GM12878 (cell line): Measurements from ENCODE around the gene BANP. TPM values are rescaled to one million over a fixed set of nuclear protein-coding genes. Genes with fewer than 3 reads are reported as not detected.

Source experiments
- ATAC-seq: fragments of 200-7000 bp; cut with Tn5 transposase; 3 replicates; pipeline ENCODE4 v1.9.1; 2020; ENCODE audit warnings: mild to moderate bottlenecking, moderate library complexity
- BruUV-seq: library from RNA; stranded (reverse); fragments of 400-500 nt; replicated peaks from 2 replicates; lab custom pipeline; 2021; lab: Mats Ljungman, UMichigan
- CTCF ChIA-PET: fragments of 300-600 bp; sonication (Branson Sonifier 250); formaldehyde crosslinking; extraction: SDS; loops from one replicate; lab custom pipeline; 2021; ENCODE audit warnings: inconsistent platforms; lab: Yijun Ruan, JAX
- POLR2A ChIA-PET: fragments of 350-600 bp; formaldehyde crosslinking; extraction: SDS; loops from one replicate; lab custom pipeline; 2021; ENCODE audit warnings: inconsistent platforms; lab: Charles Lee
- RAD21 ChIA-PET: fragments of 300-600 bp; sonication (Branson Sonifier 250); formaldehyde crosslinking; loops from one replicate; lab custom pipeline; 2023; ENCODE audit warnings: antibody characterized with exemption; ENCODE audit not compliant: unreplicated experiment; lab: Charles Lee
- SMC1A ChIA-PET: fragments of 300-600 bp; sonication (Branson Sonifier 250); formaldehyde crosslinking; loops from one replicate; lab custom pipeline; 2023; ENCODE audit not compliant: unreplicated experiment, uncharacterized antibody; lab: Charles Lee
- DNase-seq: peaks from one replicate; pipeline ENCODE4 v3.0.0-alpha.2; 2011; ENCODE audit warnings: low read depth, low spot score
- FAIRE-seq: peaks from 3 replicates; lab custom pipeline; 2011; peaks lifted over from hg19 to GRCh38; lab: Jason Lieb, UNC
- H2AFZ ChIP-seq: 2 replicates; pipeline ENCODE4 v1.6.0; 2011; ENCODE audit warnings: low read depth, low read length, control low read depth; ENCODE audit not compliant: control insufficient read depth
- H3K27ac ChIP-seq: 2 replicates; pipeline ENCODE4 v1.5.1; 2011; ENCODE audit warnings: control low read depth; ENCODE audit not compliant: control insufficient read depth, insufficient read depth
- H3K27me3 ChIP-seq, 2 experiments: replicated peaks in 1 of 2; 2 replicates each; pipeline versions ENCODE4 v1.6.0 to v1.6.1; 2011; ENCODE audit warnings: low read length in 1 of 2; ENCODE audit not compliant: control insufficient read depth in 2 of 2, insufficient read depth in 2 of 2
- H3K36me3 ChIP-seq, 2 experiments: 2 replicates each; pipeline ENCODE4 v1.5.1; 2011; ENCODE audit warnings: low read length in 1 of 2; ENCODE audit not compliant: control insufficient read depth in 2 of 2, insufficient read depth in 2 of 2
- H3K4me1 ChIP-seq: 2 replicates; pipeline ENCODE4 v1.6.1; 2011; ENCODE audit warnings: mild to moderate bottlenecking, low read length, moderate library complexity, mixed read lengths; ENCODE audit not compliant: control insufficient read depth, insufficient read depth
- H3K4me2 ChIP-seq: 2 replicates; pipeline ENCODE4 v1.6.0; 2011; ENCODE audit warnings: control low read depth; ENCODE audit not compliant: control insufficient read depth, insufficient read depth
- H3K4me3 ChIP-seq: fragments of 200-600 bp; sonication (generic); 2 replicates; pipeline ENCODE4 v1.5.1; 2016
- H3K79me2 ChIP-seq: 2 replicates; pipeline ENCODE4 v1.6.0; 2011; ENCODE audit warnings: low read length; ENCODE audit not compliant: control insufficient read depth, insufficient read depth
- H3K9ac ChIP-seq: 2 replicates; pipeline ENCODE4 v1.8.0; 2011; ENCODE audit warnings: low read length, control low read depth, mixed read lengths; ENCODE audit not compliant: control insufficient read depth, insufficient read depth
- H3K9me3 ChIP-seq: replicated peaks from 3 replicates; pipeline ENCODE4 v1.5.1; 2011; ENCODE audit warnings: mild to moderate bottlenecking, low read length; ENCODE audit not compliant: control insufficient read depth, insufficient read depth
- H4K20me1 ChIP-seq: 2 replicates; pipeline ENCODE4 v1.6.0; 2011; ENCODE audit not compliant: control insufficient read depth, insufficient read depth
- BACH1 ChIP-seq: fragments of 450-650 bp; IDR thresholded peaks from 2 replicates; pipeline ENCODE4 v1.6.1; 2017; ENCODE audit warnings: mild to moderate bottlenecking, borderline replicate concordance
- BHLHE40 ChIP-seq, 2 experiments: fragments of 450-650 bp in 1 of 2; IDR thresholded peaks; 2 replicates each; pipeline ENCODE4 v1.6.1; 2011 to 2017; ENCODE audit warnings: low read depth in 2 of 2, borderline replicate concordance in 1 of 2, improper control_type of control experiment in 1 of 2, low read length in 1 of 2, mild to moderate bottlenecking in 1 of 2
- CEBPB ChIP-seq, 2 experiments: fragments of 150-350 bp in 1 of 2; IDR thresholded peaks; 2 replicates each; pipeline ENCODE4 v1.6.1; 2012 to 2014; ENCODE audit warnings: low read depth in 2 of 2, low read length in 2 of 2, borderline replicate concordance in 1 of 2, inconsistent platforms in 1 of 2
- EP300 ChIP-seq, 2 experiments: fragments of 150-350 bp in 1 of 2; IDR thresholded peaks; 2 replicates each; pipeline ENCODE4 v1.6.1; 2011 to 2012; ENCODE audit warnings: low read depth in 2 of 2, low read length in 2 of 2, borderline replicate concordance in 1 of 2, improper control_type of control experiment in 1 of 2, inconsistent platforms in 1 of 2; ENCODE audit not compliant: control insufficient read depth in 1 of 2
- HDAC2 ChIP-seq: fragments of 200-600 bp; sonication (generic); IDR thresholded peaks from 2 replicates; pipeline ENCODE4 v1.6.1; 2017
- PAX8 ChIP-seq: fragments of 450-650 bp; IDR thresholded peaks from 2 replicates; pipeline ENCODE4 v1.6.1; 2017; ENCODE audit warnings: mild to moderate bottlenecking, moderate library complexity
- POLR2AphosphoS2 ChIP-seq: IDR thresholded peaks from 2 replicates; pipeline ENCODE4 v1.6.1; 2011; ENCODE audit warnings: low read depth, mild to moderate bottlenecking, low read length, improper control_type of control experiment, moderate library complexity
- RAD21 ChIP-seq: IDR thresholded peaks from 2 replicates; pipeline ENCODE4 v1.6.1; 2011; ENCODE audit warnings: mild to moderate bottlenecking, low read depth, low read length, moderate library complexity; ENCODE audit not compliant: insufficient read depth
- SRF ChIP-seq, 2 experiments: IDR thresholded peaks; 2 replicates each; pipeline ENCODE4 v1.6.1; 2011; ENCODE audit warnings: low read depth in 2 of 2, low read length in 2 of 2, mild to moderate bottlenecking in 1 of 2, moderate library complexity in 1 of 2
- TARDBP ChIP-seq: IDR thresholded peaks from 2 replicates; pipeline ENCODE4 v1.6.1; 2016; ENCODE audit warnings: borderline replicate concordance
- ZSCAN29 ChIP-seq: fragments of 450-650 bp; IDR thresholded peaks from 2 replicates; pipeline ENCODE4 v1.6.1; 2017; ENCODE audit warnings: mild to moderate bottlenecking, moderate library complexity
- WGBS: methylation state at CpG from one replicate; pipeline ENCODE4 v1.1.6; 2016; ENCODE audit warnings: low lambda C conversion rate; ENCODE audit not compliant: insufficient replicate concordance, insufficient coverage; ENCODE audit errors: missing lambda C conversion rate; 5-methylcytosine and 5-hydroxymethylcytosine counted together
- in situ Hi-C: fragments of 300-500 bp; cut with MboI; formaldehyde crosslinking; loops from 9 replicates; pipeline ENCODE4 v1.14.3; 2018; ENCODE audit warnings: mixed read lengths
- intact Hi-C: fragments of 100-400 bp; cut with micrococcal nuclease; formaldehyde crosslinking; loops from one replicate; pipeline ENCODE4 v1.14.2; 2022; ENCODE audit not compliant: unreplicated experiment
- polyA plus RNA-seq, 11 experiments: library from polyadenylated mRNA; depleted of rRNA in 4 of 11; unstranded in 6 of 11; stranded (reverse) in 5 of 11; fragments of >200 nt; fragmentation: Nextera tagmentation in 4 of 11; fragmentation: Illumina TruSeq in 1 of 11; extraction: Ambion mirVana in 4 of 11; extraction: Trizol in 1 of 11; gene quantifications; 1 replicate in 1 of 11; 2 replicates in 10 of 11; pipeline versions ENCODE4 v1.2.1 to v1.2.3, GENCODE V29; 2011 to 2016; ENCODE audit warnings: inconsistent platforms in 2 of 11, missing spikeins in 2 of 11, low read depth in 1 of 11
- total RNA-seq, 4 experiments: library from RNA; depleted of rRNA in 3 of 4; stranded (reverse); fragments of >200 nt in 3 of 4; fragmentation: Illumina TruSeq in 1 of 4; extraction: Trizol in 1 of 4; gene quantifications; 2 replicates each; pipeline versions ENCODE4 v1.2.1 to v1.2.3, GENCODE V29; 2013 to 2021
- TF ChIP-seq, protein P1 (sequence below): fragments of 450-650 bp; formaldehyde crosslinking; IDR thresholded peaks from 2 replicates; pipeline ENCODE4 v1.5.0; 2022; ENCODE audit warnings: mild to moderate bottlenecking, missing genetic modification characterization
- TF ChIP-seq, protein P2 (sequence below): fragments of 450-650 bp; IDR thresholded peaks from 2 replicates; pipeline ENCODE4 v1.6.1; 2016; ENCODE audit warnings: mild to moderate bottlenecking, moderate library complexity, borderline replicate concordance

BANP gene
- total and polyA plus RNA-seq, 10 of the 15 experiments (the other 5 are each of a cell fraction or from before 2014, with no cell fraction given), result 3.9 to 21.9 (median 12.2) TPM

DNA sequence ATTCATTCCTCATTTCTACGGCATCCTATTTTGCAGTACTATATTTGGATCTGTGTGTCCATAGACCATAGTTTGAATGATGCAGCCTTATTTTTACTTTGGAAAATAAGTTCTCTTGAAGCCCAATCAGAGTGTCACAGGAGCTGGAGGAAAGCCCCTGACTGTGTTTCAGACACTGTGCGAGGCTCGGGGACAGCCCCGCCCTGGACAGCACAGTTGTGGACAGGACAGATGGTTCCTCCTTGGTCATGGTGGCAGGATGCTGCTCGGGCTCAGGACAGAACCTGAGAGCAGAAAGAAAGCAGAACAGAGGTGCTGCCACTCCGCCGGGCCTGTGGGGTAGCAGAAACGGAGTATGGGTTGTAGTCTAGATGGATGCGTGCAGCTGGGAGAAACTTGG, 22.9 kb downstream of the BANP start:
- H4K20me1 ChIP-seq, result no peaks in the 10 kb centered on the region
- no peak for FAIRE-seq
- POLR2A ChIA-PET, result no interaction called here

More for the DNA sequence above, 22.9 kb downstream of the BANP start:
- Histone ChIP-seq H3K27me3 (no peaks in the 10 kb centered on the region), H3K9ac (no peak overlapping the region), H3K4me3 (no peak overlapping the region), H2AFZ (no peak overlapping the region), H3K9me3 (peaks cover 9% of the 10 kb centered on the region; the same call in 2 of the 3 replicates), H3K4me2 (no peak overlapping the region), H3K4me1 (no peaks in the 10 kb centered on the region; the same call in 1 of the 2 replicates), H3K79me2 (peaks cover 6% of the 10 kb centered on the region), H3K27ac (no peak overlapping the region), H3K36me3 (no peaks in the 10 kb centered on the region; a peak in 1 of 4 replicates)
- ATAC-seq (no peak), DNase-seq (no peak)
- ChIA-PET CTCF (no interaction called here), SMC1A (no interaction called here), RAD21 (no interaction called here)
- 82% methylated on average over 9 of the region's 9 CpGs for WGBS
- no TSS peak for BruUV-seq
- intact Hi-C loops, result no loop called here
- TF ChIP-seq HDAC2, result no peak
- no peak for TF ChIP-seq EP300 (IDR thresholded peaks at IDR 0.05; ENCODE audit: borderline replicate concordance in 1 of 2, control insufficient read depth in 1 of 2, low read depth in 2 of 2, low read length in 2 of 2)
- TF ChIP-seq RAD21, result no peak
- TF ChIP-seq, protein P1, sequence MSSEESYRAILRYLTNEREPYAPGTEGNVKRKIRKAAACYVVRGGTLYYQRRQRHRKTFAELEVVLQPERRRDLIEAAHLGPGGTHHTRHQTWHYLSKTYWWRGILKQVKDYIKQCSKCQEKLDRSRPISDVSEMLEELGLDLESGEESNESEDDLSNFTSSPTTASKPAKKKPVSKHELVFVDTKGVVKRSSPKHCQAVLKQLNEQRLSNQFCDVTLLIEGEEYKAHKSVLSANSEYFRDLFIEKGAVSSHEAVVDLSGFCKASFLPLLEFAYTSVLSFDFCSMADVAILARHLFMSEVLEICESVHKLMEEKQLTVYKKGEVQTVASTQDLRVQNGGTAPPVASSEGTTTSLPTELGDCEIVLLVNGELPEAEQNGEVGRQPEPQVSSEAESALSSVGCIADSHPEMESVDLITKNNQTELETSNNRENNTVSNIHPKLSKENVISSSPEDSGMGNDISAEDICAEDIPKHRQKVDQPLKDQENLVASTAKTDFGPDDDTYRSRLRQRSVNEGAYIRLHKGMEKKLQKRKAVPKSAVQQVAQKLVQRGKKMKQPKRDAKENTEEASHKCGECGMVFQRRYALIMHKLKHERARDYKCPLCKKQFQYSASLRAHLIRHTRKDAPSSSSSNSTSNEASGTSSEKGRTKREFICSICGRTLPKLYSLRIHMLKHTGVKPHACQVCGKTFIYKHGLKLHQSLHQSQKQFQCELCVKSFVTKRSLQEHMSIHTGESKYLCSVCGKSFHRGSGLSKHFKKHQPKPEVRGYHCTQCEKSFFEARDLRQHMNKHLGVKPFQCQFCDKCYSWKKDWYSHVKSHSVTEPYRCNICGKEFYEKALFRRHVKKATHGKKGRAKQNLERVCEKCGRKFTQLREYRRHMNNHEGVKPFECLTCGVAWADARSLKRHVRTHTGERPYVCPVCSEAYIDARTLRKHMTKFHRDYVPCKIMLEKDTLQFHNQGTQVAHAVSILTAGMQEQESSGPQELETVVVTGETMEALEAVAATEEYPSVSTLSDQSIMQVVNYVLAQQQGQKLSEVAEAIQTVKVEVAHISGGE (CRISPR knock-in tag), result no peak
- TF ChIP-seq POLR2AphosphoS2, result no peak
- TF ChIP-seq, protein P2, sequence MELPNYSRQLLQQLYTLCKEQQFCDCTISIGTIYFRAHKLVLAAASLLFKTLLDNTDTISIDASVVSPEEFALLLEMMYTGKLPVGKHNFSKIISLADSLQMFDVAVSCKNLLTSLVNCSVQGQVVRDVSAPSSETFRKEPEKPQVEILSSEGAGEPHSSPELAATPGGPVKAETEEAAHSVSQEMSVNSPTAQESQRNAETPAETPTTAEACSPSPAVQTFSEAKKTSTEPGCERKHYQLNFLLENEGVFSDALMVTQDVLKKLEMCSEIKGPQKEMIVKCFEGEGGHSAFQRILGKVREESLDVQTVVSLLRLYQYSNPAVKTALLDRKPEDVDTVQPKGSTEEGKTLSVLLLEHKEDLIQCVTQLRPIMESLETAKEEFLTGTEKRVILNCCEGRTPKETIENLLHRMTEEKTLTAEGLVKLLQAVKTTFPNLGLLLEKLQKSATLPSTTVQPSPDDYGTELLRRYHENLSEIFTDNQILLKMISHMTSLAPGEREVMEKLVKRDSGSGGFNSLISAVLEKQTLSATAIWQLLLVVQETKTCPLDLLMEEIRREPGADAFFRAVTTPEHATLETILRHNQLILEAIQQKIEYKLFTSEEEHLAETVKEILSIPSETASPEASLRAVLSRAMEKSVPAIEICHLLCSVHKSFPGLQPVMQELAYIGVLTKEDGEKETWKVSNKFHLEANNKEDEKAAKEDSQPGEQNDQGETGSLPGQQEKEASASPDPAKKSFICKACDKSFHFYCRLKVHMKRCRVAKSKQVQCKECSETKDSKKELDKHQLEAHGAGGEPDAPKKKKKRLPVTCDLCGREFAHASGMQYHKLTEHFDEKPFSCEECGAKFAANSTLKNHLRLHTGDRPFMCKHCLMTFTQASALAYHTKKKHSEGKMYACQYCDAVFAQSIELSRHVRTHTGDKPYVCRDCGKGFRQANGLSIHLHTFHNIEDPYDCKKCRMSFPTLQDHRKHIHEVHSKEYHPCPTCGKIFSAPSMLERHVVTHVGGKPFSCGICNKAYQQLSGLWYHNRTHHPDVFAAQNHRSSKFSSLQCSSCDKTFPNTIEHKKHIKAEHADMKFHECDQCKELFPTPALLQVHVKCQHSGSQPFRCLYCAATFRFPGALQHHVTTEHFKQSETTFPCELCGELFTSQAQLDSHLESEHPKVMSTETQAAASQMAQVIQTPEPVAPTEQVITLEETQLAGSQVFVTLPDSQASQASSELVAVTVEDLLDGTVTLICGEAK, result no peak
- no peak for TF ChIP-seq BACH1
- TF ChIP-seq BHLHE40 (IDR thresholded peaks at IDR 0.05; ENCODE audit: borderline replicate concordance in 1 of 2, low read depth in 2 of 2, low read length in 1 of 2), result no peak
- TF ChIP-seq PAX8, result no peak
- no peak for TF ChIP-seq ZSCAN29
- no peak for TF ChIP-seq TARDBP
- TF ChIP-seq SRF (IDR thresholded peaks at IDR 0.05; ENCODE audit: low read depth in 2 of 2, low read length in 2 of 2), result no peak
- TF ChIP-seq CEBPB (IDR thresholded peaks at IDR 0.05; ENCODE audit: borderline replicate concordance in 1 of 2, low read depth in 2 of 2, low read length in 2 of 2), result no peak
- in situ Hi-C loops, result loop anchor here (25.0 kb wide), 1 partner anchor 463 kb away; no protein-coding TSS in a partner anchor
